ENCODE results near the gene CDH13. TPM values are rescaled to one million over a fixed set of nuclear protein-coding genes. Genes with fewer than 3 reads are reported as not detected.

Gene CDH13
- polyA plus RNA-seq, 1 donor from 2014 or later, result 3.2 TPM

DNA sequence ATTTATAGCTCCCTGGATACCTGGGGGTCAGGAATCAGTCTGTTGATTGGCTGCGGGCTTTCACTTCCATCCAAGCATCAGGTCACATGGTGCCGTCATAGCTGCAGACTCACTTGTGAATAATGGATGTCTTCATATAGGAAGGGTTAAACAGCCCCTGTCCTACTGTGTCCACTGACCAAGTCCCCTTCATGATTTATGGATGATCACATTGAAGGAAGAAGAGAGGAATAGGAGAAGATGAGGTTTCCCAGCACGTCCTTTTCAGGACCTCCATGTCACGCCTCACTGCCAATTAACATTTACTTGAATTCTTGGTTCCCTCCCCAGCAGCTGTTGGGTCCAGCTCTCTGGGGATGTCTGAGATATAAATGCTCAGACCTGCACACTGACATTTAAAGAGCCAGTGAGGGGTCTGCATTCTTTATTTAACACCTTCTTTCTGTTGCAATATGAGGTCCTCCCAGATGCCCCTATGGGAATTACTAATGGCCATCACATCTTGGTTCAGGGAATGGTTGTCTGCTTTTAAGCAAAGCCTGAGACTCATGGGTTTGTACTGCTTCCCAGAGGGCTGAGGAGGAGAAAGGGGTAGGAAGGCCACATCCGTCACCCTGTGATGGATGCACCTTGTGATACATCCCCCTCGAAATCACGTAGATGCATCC lies 950.4 kb downstream of the CDH13 start:
- Histone ChIP-seq H3F3A (ENCODE audit: insufficient read depth, low read length, poor library complexity, severe bottlenecking) (no peaks in the 10 kb centered on the region), H3K9me3 (ENCODE audit: low read length) (no peaks in the 10 kb centered on the region), H4K20me1 (ENCODE audit: insufficient read depth) (no peaks in the 10 kb centered on the region), H3K79me2 (replicated peaks; ENCODE audit: insufficient read depth, low read length) (no peaks in the 10 kb centered on the region), H2AFZ (ENCODE audit: low read depth, low read length) (no peak overlapping the region), H3K27me3 (ENCODE audit: insufficient read depth, low read depth, low read length) (no peaks in the 10 kb centered on the region), H3K27ac (ENCODE audit: low read length) (no peak overlapping the region), H3K9ac (ENCODE audit: low read length) (no peak overlapping the region), H3K4me2 (ENCODE audit: low read length) (no peak overlapping the region), H3K4me3 (ENCODE audit: low read length) (no peak overlapping the region), H3K36me3 (ENCODE audit: insufficient read depth, low read length) (no peaks in the 10 kb centered on the region), H3K9me2 (ENCODE audit: insufficient read depth, low read length) (no peaks in the 10 kb centered on the region)
- TF ChIP-seq RAD21 (conservative IDR thresholded peaks at IDR 0.05) (no peak), MXI1 (conservative IDR thresholded peaks at IDR 0.05; ENCODE audit: poor library complexity, severe bottlenecking) (no peak), TAF1 (IDR thresholded peaks at IDR 0.05; ENCODE audit: low read depth) (no peak), SMC3 (conservative IDR thresholded peaks at IDR 0.05; ENCODE audit: poor library complexity) (no peak), EP300 (conservative IDR thresholded peaks at IDR 0.05; ENCODE audit: poor library complexity, severe bottlenecking) (no peak), EZH2 (IDR thresholded peaks at IDR 0.05; ENCODE audit: borderline replicate concordance, insufficient read depth, low read length, poor library complexity, severe bottlenecking) (no peak), POLR2AphosphoS5 (IDR thresholded peaks at IDR 0.05) (no peak)
- TF ChIP-seq, protein P1, sequence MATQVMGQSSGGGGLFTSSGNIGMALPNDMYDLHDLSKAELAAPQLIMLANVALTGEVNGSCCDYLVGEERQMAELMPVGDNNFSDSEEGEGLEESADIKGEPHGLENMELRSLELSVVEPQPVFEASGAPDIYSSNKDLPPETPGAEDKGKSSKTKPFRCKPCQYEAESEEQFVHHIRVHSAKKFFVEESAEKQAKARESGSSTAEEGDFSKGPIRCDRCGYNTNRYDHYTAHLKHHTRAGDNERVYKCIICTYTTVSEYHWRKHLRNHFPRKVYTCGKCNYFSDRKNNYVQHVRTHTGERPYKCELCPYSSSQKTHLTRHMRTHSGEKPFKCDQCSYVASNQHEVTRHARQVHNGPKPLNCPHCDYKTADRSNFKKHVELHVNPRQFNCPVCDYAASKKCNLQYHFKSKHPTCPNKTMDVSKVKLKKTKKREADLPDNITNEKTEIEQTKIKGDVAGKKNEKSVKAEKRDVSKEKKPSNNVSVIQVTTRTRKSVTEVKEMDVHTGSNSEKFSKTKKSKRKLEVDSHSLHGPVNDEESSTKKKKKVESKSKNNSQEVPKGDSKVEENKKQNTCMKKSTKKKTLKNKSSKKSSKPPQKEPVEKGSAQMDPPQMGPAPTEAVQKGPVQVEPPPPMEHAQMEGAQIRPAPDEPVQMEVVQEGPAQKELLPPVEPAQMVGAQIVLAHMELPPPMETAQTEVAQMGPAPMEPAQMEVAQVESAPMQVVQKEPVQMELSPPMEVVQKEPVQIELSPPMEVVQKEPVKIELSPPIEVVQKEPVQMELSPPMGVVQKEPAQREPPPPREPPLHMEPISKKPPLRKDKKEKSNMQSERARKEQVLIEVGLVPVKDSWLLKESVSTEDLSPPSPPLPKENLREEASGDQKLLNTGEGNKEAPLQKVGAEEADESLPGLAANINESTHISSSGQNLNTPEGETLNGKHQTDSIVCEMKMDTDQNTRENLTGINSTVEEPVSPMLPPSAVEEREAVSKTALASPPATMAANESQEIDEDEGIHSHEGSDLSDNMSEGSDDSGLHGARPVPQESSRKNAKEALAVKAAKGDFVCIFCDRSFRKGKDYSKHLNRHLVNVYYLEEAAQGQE (IDR thresholded peaks at IDR 0.05; ENCODE audit: borderline replicate concordance), result no peak
- TF ChIP-seq, protein P2, sequence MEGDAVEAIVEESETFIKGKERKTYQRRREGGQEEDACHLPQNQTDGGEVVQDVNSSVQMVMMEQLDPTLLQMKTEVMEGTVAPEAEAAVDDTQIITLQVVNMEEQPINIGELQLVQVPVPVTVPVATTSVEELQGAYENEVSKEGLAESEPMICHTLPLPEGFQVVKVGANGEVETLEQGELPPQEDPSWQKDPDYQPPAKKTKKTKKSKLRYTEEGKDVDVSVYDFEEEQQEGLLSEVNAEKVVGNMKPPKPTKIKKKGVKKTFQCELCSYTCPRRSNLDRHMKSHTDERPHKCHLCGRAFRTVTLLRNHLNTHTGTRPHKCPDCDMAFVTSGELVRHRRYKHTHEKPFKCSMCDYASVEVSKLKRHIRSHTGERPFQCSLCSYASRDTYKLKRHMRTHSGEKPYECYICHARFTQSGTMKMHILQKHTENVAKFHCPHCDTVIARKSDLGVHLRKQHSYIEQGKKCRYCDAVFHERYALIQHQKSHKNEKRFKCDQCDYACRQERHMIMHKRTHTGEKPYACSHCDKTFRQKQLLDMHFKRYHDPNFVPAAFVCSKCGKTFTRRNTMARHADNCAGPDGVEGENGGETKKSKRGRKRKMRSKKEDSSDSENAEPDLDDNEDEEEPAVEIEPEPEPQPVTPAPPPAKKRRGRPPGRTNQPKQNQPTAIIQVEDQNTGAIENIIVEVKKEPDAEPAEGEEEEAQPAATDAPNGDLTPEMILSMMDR (IDR thresholded peaks at IDR 0.05; ENCODE audit: poor library complexity, severe bottlenecking), result no peak

DNA sequence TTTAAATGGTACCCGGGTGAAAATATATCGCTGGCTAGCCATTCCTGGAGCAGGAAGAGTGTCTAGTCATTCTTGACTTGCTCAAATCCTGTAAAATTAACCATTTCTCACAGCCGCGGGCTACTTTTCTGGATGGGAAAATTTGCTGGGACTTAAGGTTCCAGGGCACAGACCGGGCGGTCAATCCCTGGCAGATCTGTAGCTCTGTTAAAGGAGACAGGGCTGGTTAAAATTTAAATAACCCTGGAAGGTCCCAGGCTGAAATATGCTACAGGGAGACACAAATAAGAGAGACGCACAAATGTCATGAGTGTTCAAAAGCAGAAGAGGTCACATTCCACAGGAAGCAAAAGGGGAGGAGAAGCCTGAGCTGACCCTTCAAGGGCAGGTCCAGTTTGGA lies 951.4 kb downstream of the CDH13 start:
- H3F3A ChIP-seq (ENCODE audit: insufficient read depth, low read length, poor library complexity, severe bottlenecking), result no peaks in the 10 kb centered on the region
- no peaks in the 10 kb centered on the region for H3K9me2 ChIP-seq (ENCODE audit: insufficient read depth, low read length)
- no peak overlapping the region for H3K4me3 ChIP-seq (ENCODE audit: low read length)
- no peak overlapping the region for H3K4me2 ChIP-seq (ENCODE audit: low read length)
- H3K27ac ChIP-seq (ENCODE audit: low read length), result no peak overlapping the region
- TF ChIP-seq, protein P2 (IDR thresholded peaks at IDR 0.05; ENCODE audit: poor library complexity, severe bottlenecking), result no peak
- TF ChIP-seq MXI1 (conservative IDR thresholded peaks at IDR 0.05; ENCODE audit: poor library complexity, severe bottlenecking) (no peak), POLR2AphosphoS5 (IDR thresholded peaks at IDR 0.05) (no peak), EP300 (conservative IDR thresholded peaks at IDR 0.05; ENCODE audit: poor library complexity, severe bottlenecking) (no peak), RAD21 (conservative IDR thresholded peaks at IDR 0.05) (no peak), SMC3 (conservative IDR thresholded peaks at IDR 0.05; ENCODE audit: poor library complexity) (no peak), TAF1 (IDR thresholded peaks at IDR 0.05; ENCODE audit: low read depth) (no peak), EZH2 (IDR thresholded peaks at IDR 0.05; ENCODE audit: borderline replicate concordance, insufficient read depth, low read length, poor library complexity, severe bottlenecking) (no peak)
- TF ChIP-seq, protein P1 (IDR thresholded peaks at IDR 0.05; ENCODE audit: borderline replicate concordance), result no peak
- no peaks in the 10 kb centered on the region for H4K20me1 ChIP-seq (ENCODE audit: insufficient read depth)
- H2AFZ ChIP-seq (ENCODE audit: low read depth, low read length), result no peak overlapping the region
- no peaks in the 10 kb centered on the region for H3K79me2 ChIP-seq (replicated peaks; ENCODE audit: insufficient read depth, low read length)
- no peaks in the 10 kb centered on the region for H3K9me3 ChIP-seq (ENCODE audit: low read length)
- H3K27me3 ChIP-seq (ENCODE audit: insufficient read depth, low read depth, low read length), result no peaks in the 10 kb centered on the region
- no peak overlapping the region for H3K9ac ChIP-seq (ENCODE audit: low read length)
- no peaks in the 10 kb centered on the region for H3K36me3 ChIP-seq (ENCODE audit: insufficient read depth, low read length)

All from neural cell (in vitro differentiated cells).